Urinary bladder (tissue), 4 donors: ENCODE measurements around the gene ARHGAP22. TPM values are rescaled to one million over a fixed set of nuclear protein-coding genes. Genes with fewer than 3 reads are reported as not detected.

ENCODE experiments used
- DNase-seq: peaks from one replicate; pipeline ENCODE4 v3.0.0-alpha.2; 2015; ENCODE audit errors: extremely low spot score
- H3K27ac ChIP-seq: one replicate; pipeline ENCODE4 v1.5.1; 2013; ENCODE audit warnings: low read depth, mild to moderate bottlenecking, moderate library complexity
- H3K36me3 ChIP-seq: one replicate; pipeline ENCODE4 v1.6.1; 2013; ENCODE audit warnings: mild to moderate bottlenecking, moderate library complexity; ENCODE audit not compliant: insufficient read depth
- H3K4me1 ChIP-seq: one replicate; pipeline ENCODE4 v1.6.1; 2013; ENCODE audit warnings: mild to moderate bottlenecking, moderate library complexity; ENCODE audit not compliant: insufficient read depth
- H3K4me3 ChIP-seq: one replicate; pipeline ENCODE4 v1.5.1; 2013; ENCODE audit warnings: low read depth, low read length
- WGBS: extraction: QIAGEN DNeasy Blood & Tissue Kit; methylation state at CpG from one replicate; pipeline ENCODE4 v1.1.7; 2013; 5-methylcytosine and 5-hydroxymethylcytosine counted together
- polyA plus RNA-seq: library from polyadenylated mRNA; stranded (reverse); fragments of 200-250 nt; gene quantifications from one replicate; pipeline ENCODE4 v1.2.3, GENCODE V29; 2013
- total RNA-seq: library from RNA; depleted of rRNA; stranded (reverse); fragments of >200 nt; gene quantifications from one replicate; pipeline ENCODE4 v1.2.3, GENCODE V29; 2014
- donor health status: healthy with polysubstance abuse.
- donor health status: healthy.

ARHGAP22 gene
- total and polyA plus RNA-seq, 2 donors = 2.3 to 6.0 TPM

DNA sequence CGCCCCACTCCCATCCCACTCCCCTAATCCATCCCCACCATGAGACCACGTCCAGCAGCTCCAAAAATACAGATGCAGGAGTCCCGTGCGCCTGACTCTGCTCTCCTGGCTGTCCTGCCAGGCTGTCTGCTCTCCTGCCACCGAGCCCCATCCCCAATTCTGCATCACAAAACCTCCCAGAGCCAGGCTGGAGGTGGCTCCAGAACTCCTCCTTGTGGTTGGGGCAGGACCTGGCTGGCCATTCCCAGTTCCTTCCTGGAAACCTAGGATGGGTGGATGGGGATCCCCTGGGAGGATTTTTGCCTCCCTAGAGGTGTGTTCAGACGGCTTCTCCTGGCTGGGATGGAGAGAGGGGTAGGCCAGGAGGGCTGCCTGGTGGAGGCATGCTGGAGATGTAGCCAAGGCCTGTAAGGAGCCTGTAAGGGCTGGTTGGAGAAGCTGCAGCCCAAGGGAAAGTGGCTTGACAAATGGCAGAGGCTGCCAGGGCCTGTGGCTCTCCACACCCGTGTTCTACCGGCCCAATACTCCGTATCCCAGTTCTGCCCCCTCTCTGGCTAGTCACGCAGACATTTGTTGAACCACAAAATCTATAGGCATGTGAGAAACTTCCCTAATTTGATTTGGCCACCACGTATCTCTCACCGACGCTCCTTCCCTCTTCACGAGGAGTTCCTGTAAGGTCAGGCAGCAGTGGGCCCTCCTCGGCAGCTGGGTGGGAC is 99.3 kb downstream of the ARHGAP22 start:
- Histone ChIP-seq H3K36me3 (no peaks in the 10 kb centered on the region), H3K27ac (no peak overlapping the region), H3K4me3 (no peak overlapping the region), H3K4me1 (no peaks in the 10 kb centered on the region)
- 78% methylated on average over 15 of the region's 15 CpGs for WGBS
- DNase-seq = no peak

DNA sequence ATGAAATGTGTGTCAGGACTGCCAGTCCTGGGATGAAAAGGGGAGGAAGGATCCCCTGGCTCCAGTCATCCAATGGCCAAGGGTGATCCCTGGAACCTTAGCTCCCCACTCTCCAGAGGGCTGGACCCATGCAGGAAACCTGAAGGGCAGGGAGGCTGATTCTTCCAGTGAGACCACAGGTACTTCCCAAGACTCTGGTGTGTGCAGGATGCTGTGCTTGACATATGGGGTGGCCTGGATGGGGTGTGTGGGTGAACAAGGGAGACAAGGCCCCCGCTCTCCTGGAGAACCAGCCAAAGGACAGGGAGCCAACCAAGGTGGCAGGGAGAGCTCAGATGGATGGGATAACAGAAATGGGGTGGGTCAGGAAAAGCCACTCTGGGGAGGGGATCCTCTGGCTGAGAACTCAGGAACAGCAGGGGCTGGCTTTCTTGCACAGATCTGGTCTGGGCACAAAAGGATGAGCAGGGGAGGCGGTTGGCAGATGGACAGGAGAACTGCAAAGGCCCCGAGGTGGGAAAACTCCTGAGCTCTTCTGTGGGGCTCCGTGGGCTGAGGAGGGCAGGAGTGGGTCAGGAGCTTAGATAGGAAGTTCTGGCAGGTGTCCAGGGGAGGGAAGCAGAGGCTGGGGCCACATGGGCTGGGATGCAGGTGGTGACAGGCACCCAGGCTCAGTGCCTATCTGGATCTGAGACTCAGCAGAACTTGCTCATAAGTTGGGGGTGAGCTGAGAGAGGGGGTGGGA is 100.6 kb downstream of the ARHGAP22 start:
- no peak overlapping the region for H3K4me3 ChIP-seq
- no peaks in the 10 kb centered on the region for H3K36me3 ChIP-seq
- no peak overlapping the region for H3K27ac ChIP-seq
- WGBS = 70% methylated on average over 4 of the region's 4 CpGs
- no peak for DNase-seq
- H3K4me1 ChIP-seq = no peaks in the 10 kb centered on the region

DNA sequence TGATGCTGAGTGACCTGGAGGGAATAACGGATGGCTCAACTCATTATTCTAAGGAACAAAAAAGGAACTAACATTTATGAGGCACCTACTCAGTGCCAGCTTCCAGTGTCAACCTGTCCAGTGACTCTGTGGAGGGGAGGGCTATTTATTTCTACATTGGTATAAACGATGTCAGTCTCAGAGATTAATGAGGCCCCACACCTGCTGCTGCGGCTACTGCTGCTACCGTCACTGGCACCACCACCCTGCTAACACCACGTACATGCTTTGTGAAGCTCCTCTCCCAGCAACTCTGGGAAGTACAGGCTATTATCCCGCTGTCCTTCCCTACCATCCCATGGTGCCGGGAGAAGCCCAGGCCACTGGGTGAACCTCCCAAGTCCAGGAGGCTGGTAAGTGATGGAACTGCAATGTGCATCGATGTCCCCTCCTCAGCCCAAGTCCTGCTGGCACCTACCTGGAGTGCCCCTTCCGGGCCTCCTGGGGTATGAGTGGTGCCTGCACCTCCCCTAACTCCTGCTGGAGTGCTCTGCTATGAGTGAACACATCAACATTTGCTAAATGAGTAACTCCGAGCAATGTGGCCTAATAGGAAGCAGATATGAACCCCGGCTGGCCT is 101.5 kb downstream of the ARHGAP22 start:
- Histone ChIP-seq H3K4me3 (no peak overlapping the region), H3K4me1 (no peaks in the 10 kb centered on the region), H3K36me3 (no peaks in the 10 kb centered on the region), H3K27ac (no peak overlapping the region)
- DNase-seq = no peak
- 88% methylated on average over 11 of the region's 11 CpGs for WGBS

DNA sequence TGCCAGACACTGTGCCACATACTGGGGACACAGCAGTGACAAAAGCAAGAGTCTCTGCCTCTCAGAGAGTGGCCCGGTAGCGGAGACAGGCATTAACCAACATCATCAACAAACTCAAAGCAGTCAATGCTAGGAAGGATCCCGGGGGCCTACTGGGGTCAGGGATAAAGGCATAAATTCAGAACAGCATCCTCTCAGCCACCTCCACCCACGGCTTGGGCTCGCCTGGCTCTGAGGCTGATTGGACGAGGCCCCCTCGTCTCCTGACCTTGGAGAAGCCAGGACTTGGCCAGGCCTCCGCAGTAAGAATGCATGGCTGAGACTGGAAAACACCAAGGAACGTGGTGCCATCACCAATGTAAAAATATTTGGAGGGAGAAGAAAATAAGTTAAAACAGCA is 102.1 kb downstream of the ARHGAP22 start:
- WGBS = 89% methylated on average over 9 of the region's 9 CpGs
- no peak overlapping the region for H3K4me3 ChIP-seq
- no peaks in the 10 kb centered on the region for H3K4me1 ChIP-seq
- H3K36me3 ChIP-seq = no peaks in the 10 kb centered on the region
- DNase-seq = no peak
- H3K27ac ChIP-seq = no peak overlapping the region

DNA sequence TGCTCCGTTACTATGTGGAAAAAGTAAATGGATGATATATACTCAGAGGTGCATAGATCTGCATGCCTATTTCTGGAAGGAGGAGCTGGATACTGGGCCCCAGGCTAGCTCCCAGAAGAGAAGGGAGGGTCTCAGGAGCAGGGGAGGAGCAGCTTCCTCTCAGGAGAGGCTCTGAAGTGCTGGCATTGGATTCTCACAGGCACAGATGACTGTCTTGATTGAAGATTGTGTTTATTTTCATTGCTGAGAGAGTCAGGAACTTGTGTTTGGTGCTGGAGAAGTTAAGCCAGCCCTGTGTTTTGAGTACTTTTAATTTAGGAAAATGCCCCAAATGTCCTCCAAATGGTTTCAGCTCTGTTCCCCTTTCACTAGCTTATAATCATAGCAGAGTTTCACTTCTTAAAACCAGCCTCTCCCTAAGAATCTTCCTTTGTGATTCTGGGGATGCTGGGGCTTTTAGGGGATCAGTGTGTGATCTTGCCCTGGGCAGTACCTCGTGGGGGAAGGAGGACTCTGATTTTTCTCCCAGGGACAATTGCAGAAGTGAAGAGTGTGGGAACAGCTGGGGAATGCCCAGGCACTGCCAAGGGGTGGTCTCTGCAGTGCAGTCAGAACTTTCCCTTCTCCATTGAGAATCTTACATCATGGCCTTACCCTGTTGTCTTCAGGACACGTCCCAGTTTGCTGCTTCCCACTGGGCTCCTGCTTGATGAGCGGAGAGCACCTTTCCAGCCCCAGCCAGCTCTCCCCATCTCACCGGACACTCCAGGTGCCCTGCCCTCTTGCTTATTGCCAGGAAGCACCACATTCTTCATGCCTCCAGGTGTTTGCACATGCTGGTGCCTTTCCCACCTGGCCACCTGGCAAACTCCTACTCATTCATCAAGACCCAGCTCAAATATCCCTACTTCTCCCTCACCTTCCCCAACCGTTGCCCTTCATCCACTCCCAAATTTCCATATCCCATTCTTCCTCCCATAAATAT is 102.8 kb downstream of the ARHGAP22 start:
- 83% methylated on average over 6 of the region's 6 CpGs for WGBS
- H3K36me3 ChIP-seq = no peaks in the 10 kb centered on the region
- no peak overlapping the region for H3K27ac ChIP-seq
- no peak overlapping the region for H3K4me3 ChIP-seq
- no peaks in the 10 kb centered on the region for H3K4me1 ChIP-seq
- no peak for DNase-seq

DNA sequence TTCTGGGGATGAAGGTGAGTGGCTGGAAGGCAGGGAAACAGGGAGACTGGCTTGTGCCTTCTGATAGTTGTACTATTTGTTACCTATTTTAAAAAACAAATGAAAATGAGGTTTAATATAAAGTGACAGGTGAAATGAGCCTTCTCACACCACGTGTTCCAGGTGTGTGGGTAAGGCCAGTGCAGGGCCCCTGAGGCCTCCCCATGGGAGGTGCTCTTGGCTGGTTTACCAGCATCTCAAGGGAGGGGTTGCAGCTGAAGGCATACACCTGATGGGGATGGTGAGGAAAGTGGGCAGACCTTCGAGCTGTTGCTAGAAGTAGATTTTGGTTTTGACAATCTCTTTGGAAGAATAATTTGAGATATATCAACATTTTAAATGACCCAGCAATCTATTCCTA is 103.6 kb downstream of the ARHGAP22 start:
- no peak overlapping the region for H3K27ac ChIP-seq
- DNase-seq = no peak
- H3K36me3 ChIP-seq = no peaks in the 10 kb centered on the region
- WGBS = 77% methylated on average over 2 of the region's 2 CpGs
- H3K4me3 ChIP-seq = no peak overlapping the region
- no peaks in the 10 kb centered on the region for H3K4me1 ChIP-seq

DNA sequence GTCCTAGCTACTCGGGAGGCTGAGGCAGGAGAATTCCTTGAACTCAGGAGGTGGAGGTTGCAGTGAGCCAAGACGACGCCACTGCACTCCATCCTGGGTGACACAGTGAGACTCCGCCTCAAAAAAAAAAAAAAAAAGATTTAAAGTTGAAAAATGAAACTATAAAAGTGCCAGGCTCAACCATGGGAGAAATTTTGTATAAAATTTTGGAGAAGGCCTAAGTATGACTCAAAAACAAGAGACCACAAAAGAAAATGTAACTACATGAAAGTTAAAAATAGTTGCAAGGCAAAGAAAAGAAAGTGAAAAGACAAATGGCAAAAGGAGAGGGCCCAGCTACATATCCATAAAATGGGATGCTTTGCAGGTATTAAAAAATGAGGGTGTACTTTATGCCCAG is 104.1 kb downstream of the ARHGAP22 start:
- Histone ChIP-seq H3K4me1 (no peaks in the 10 kb centered on the region), H3K36me3 (no peaks in the 10 kb centered on the region), H3K27ac (no peak overlapping the region), H3K4me3 (no peak overlapping the region)
- DNase-seq = no peak
- 91% methylated on average over 4 of the region's 4 CpGs for WGBS

DNA sequence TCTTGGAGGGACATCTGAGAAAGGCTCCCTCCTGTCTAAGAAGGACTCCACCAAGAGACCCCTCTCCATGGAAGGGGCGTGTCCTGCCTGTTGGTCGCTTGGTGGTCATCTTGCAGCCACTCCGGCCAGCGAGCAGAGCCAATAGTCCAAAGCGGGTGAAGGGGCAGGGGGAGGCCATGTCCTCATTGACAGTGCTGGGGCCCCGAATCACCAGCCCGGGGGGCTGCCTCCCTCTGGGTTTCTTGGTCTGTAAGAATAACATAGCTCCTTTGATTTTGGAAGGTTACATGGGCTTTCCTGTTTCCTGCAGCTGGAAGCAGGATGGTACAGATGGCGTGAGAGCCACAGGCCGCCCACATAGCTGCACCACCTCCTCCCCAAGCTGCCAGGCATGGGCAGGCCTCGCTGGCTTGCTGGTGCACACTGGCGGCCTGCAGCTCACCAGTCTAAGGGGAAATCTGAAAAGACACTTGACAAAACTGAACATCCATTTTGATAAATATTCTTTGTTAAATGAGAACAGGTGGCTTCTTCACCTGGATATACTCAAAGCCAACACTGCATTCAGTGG is 105.8 kb downstream of the ARHGAP22 start:
- no peak for DNase-seq
- Histone ChIP-seq H3K4me1 (no peaks in the 10 kb centered on the region), H3K36me3 (no peaks in the 10 kb centered on the region), H3K4me3 (no peak overlapping the region), H3K27ac (no peak overlapping the region)
- 96% methylated on average over 11 of the region's 11 CpGs for WGBS

DNA sequence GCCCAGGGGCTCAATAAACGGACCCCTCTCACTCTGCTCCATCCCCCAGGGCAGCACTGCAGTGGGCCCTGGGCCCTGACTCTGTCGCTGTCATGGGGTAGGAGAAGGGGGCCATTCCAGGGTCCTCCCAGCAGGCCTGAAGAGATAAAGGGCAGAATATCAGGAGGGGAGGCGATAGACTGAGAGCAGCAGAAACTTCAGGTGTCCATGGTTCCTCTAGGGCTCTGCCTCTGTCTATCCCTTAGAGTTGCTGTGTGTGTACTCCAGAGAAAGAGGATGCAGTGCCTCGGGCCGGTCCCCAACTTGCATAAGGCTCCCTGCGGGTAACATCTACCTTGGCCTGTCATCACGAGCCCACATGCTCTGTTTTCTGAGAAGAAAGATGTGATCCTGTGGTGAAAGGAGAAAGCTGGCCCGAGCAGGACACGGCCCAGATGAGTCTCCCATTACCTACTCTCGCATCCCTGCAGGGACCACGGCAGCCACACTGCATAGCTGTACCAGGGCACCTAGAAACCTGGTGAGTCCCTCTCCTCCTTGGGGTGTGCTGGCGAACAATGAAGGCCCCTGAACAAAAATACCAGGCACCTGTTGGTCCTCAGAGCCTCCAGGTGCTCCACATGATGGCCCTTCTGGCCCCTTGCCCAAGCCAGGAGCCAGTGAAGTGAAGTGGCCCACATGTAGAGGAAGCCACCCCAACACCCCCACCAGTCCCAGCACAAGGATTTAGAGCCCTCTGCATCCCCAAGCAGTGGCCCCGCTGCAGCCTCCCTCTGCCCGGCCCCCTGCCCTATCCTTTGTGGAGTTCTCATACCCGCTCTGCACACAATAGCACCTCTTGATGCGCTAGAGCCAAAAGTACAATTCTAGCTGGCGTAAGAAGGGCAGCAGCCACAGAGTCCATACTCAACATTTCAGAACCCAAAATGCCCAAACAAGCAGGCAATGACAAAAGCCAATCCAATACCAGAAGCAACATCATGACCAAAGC is 106.8 kb downstream of the ARHGAP22 start:
- no peak overlapping the region for H3K4me3 ChIP-seq
- H3K27ac ChIP-seq = no peak overlapping the region
- no peaks in the 10 kb centered on the region for H3K4me1 ChIP-seq
- DNase-seq = no peak
- WGBS = 89% methylated on average over 17 of the region's 17 CpGs
- H3K36me3 ChIP-seq = no peaks in the 10 kb centered on the region

DNA sequence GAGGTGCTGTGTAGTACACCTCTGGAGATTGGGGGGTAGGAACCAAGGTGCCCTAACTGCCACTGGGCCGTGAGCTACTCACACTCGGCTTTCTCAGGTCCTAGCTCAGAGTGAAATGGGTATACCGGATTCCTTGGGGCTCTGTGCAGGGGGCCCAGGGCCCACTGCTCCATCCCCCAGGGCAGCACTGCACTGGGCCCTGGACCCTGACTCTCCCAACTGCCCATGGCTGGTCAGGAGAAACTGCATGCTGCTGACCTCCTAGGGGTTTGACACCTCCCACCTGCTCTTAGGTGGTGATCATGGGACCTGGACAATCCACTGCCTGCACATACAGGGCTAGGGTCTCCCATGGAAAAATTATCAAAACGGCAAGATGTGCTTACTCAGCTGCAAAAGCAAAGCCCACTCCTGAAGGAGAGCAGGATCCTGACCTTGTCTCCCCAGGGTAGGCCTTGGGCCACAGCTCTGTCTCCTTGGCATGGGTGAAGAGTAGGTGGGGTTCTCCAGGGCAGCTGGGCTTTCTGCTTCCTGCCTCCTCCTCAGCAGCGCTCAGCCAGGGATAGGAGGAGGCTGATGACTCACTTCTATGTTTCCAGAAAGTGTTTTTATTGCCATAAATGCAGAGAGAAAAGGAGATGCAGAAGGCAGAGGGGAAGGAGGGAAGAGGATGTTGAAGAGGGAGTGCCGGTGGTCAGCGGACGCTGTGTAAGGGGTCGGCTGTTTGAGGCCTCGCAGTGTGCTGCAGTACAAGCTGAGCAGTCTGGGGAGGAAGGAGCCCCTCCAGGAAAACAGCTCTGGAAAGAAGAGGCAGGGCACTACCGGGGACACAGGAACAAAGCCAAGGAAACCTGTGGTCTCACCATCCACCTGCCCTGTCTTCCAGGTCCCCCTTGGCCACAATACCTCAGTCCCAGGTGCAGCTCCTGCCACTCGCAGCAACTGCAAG is 107.8 kb downstream of the ARHGAP22 start:
- Histone ChIP-seq H3K27ac (no peak overlapping the region), H3K4me1 (no peaks in the 10 kb centered on the region), H3K4me3 (no peak overlapping the region), H3K36me3 (no peaks in the 10 kb centered on the region)
- peak; percentile 13 for DNase-seq
- WGBS = 41% methylated on average over 12 of the region's 12 CpGs

DNA sequence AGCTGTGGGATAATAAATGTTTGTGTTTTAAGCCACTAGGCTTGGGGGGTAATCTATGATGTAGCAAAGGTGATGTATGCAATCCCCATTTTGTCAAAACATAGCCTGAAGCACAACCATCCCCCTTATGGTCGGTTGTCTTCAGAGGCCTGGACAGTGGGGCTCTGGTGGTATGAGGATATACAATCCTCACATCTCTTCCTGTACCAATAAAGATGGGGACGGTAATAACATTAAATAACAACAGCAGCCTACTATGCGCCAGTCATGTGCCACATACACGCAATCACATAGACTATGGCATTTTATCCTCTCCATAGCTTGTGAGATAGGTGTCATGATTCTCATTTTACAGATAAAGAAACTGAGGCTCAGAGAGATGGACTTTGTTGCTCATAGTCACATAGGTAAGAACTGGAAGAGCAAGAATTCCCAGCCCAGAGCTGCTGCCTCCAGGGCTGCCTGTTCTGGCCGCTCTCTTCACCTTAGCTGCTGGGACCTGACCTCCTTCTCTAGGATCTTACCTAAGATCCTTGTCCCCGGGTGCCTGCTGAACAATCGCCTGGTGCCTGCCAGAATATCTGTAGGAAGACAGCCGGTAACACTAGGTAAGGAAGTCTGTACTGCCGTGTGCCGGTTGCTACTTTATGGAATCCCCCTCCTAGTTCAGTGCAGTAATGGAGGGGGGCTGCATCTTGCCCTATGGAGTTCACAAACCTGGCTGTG is 108.6 kb downstream of the ARHGAP22 start:
- no peaks in the 10 kb centered on the region for H3K36me3 ChIP-seq
- no peak overlapping the region for H3K27ac ChIP-seq
- H3K4me1 ChIP-seq = no peaks in the 10 kb centered on the region
- H3K4me3 ChIP-seq = no peak overlapping the region
- 94% methylated on average over 10 of the region's 10 CpGs for WGBS
- no peak for DNase-seq
